Midbrain (tissue), 1 donor: ENCODE measurements around the gene GGTLC2.

Experiments used
- DNase-seq: peaks from one replicate; lab custom pipeline; 2025; lab: John Stamatoyannopoulos, UW

The GGTLC2 gene

GRCh38 chr22:22691716-22692701 is 47.6 kb downstream of the GGTLC2 start:
- DNase-seq, result no peak

- DNase-seq, result no peak
Observed at GRCh38 chr22:22692707-22693530, 48.5 kb downstream of the GGTLC2 start.

GRCh38 chr22:22693531-22693884 is 49.1 kb downstream of the GGTLC2 start:
- DNase-seq, result no peak

GRCh38 chr22:22694106-22694505 is 49.7 kb downstream of the GGTLC2 start:
- no peak for DNase-seq

- DNase-seq, result no peak
Observed at GRCh38 chr22:22696104-22696503, 51.7 kb downstream of the GGTLC2 start.
